Calu3 (cell line): Measurements from ENCODE around the gene AMDHD2. TPM values are rescaled to one million over a fixed set of nuclear protein-coding genes. Genes with fewer than 3 reads are reported as not detected.
"Not testable (repeated sequence)": the region's sequence is repeated elsewhere in the genome, so short reads cannot be mapped to it uniquely, and the experiment has no call there.

ENCODE experiments used
- BruUV-seq: library from RNA; stranded (reverse); fragments of 400-500 nt; replicated peaks from 2 replicates; lab custom pipeline; 2021; lab: Mats Ljungman, UMichigan
- CTCF ChIA-PET: fragments of 300-600 bp; sonication (Branson Sonifier 250); formaldehyde crosslinking; loops from one replicate; lab custom pipeline; 2022; ENCODE audit warnings: antibody characterized with exemption; lab: Charles Lee
- DNase-seq: peaks from one replicate; pipeline ENCODE4 v3.0.0; 2022
- H3K27ac Mint-ChIP-seq: one replicate; pipeline ENCODE4 v1.8.0; 2022; ENCODE audit warnings: mixed read lengths; ENCODE audit not compliant: unreplicated experiment
- H3K27me3 Mint-ChIP-seq: one replicate; pipeline ENCODE4 v1.8.0; 2022; ENCODE audit warnings: mixed read lengths; ENCODE audit not compliant: unreplicated experiment
- H3K36me3 Mint-ChIP-seq: one replicate; pipeline ENCODE4 v1.8.0; 2022; ENCODE audit warnings: mild to moderate bottlenecking, moderate library complexity, mixed read lengths; ENCODE audit not compliant: insufficient read depth, unreplicated experiment
- H3K4me1 Mint-ChIP-seq: one replicate; pipeline ENCODE4 v1.8.0; 2022; ENCODE audit warnings: mild to moderate bottlenecking, low read depth, mixed read lengths; ENCODE audit not compliant: unreplicated experiment
- H3K4me3 Mint-ChIP-seq: one replicate; pipeline ENCODE4 v1.8.0; 2022; ENCODE audit warnings: mild to moderate bottlenecking, low read depth, moderate library complexity, mixed read lengths; ENCODE audit not compliant: unreplicated experiment
- H3K9me3 Mint-ChIP-seq: one replicate; pipeline ENCODE4 v1.8.0; 2022; ENCODE audit warnings: low read depth, mixed read lengths; ENCODE audit not compliant: unreplicated experiment
- intact Hi-C: fragments of 100-400 bp; cut with micrococcal nuclease; formaldehyde crosslinking; loops from one replicate; pipeline ENCODE4 v1.10.0; 2022; ENCODE audit not compliant: unreplicated experiment
- total RNA-seq: library from RNA; stranded (reverse); gene quantifications from 2 replicates; pipeline ENCODE4 v1.2.3, GENCODE V29; 2022
- TF ChIP-seq, protein P1 (sequence below): fragments of 200-600 bp; IDR thresholded peaks from one replicate; pipeline ENCODE4 v1.8.0; 2022; ENCODE audit warnings: antibody characterized with exemption; ENCODE audit not compliant: unreplicated experiment

The AMDHD2 gene
- total RNA-seq, 1 experiment from 2014 or later: 60.2 TPM

DNA sequence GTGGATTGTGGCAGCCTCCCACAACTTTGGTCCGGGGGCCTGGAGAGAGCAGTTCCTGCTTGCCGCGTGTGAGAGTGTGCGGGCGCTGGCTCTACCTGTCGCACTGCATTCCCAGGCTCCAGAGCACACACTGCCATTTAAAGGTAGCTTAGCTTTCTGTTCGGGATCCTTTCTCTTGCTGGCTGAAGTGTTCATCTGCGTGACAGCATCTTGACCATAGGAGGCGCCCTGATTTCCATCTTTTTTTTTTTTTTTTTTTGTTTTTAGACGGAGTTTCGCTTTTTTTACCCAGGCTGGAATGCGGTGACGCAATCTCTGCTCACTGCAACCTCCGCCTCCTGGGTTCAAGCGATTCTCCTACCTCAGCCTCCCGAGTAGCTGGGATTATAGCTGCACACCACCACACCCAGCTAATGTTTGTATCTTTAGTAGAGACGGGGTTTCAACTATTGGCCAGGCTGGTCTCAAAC is 31.3 kb downstream of the AMDHD2 start:
- H3K27ac Mint-ChIP-seq, H3K27me3 Mint-ChIP-seq, intact Hi-C loops, H3K36me3 Mint-ChIP-seq, H3K4me1 Mint-ChIP-seq, H3K9me3 Mint-ChIP-seq, BruUV-seq: not testable (repeated sequence)
- CTCF ChIA-PET: interaction anchor here (0.6 to 0.7 kb wide), 7 partner anchors 33 to 673 kb away, joined by 3 to 7 read pairs (median 5); no protein-coding TSS in a partner anchor
- peak; percentile 42 for DNase-seq
- H3K4me3 Mint-ChIP-seq: peak overlapping the region; percentile 32

DNA sequence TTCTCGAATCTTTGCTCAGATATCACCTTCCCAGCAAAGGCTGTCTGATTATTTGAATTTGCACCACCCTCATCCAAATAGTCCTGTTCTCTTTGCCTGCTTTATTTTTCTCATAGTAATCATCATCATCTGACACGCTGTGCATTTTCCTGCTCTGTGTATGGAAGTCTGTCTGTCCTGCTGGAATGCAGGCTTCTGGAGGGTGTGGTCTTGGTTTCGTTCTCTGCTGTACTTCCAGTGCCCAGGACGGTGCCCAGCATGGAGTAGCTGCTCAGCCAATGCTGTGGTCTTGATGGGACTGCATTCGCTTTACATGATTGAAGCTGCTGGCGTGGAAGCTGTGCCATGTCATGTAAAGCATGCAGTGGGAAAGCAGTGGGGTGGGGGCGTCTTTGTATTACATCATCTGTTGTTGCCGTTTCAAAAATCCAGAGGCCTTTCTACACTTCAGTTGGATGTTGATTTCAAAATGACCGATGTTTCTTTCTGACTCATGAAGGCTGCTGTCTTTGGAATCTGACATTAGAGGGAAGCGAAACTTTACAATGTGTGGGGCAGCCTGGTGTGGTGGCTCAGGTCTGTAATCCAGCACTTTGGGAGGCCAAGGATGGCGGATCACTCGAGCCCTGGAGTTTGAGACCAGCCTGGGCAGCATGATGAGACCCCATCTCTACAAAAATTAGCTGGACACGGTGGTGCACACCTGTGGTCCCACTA is 34.7 kb downstream of the AMDHD2 start:
- H3K4me3 Mint-ChIP-seq, H3K36me3 Mint-ChIP-seq, CTCF ChIA-PET, H3K27ac Mint-ChIP-seq, intact Hi-C loops, H3K9me3 Mint-ChIP-seq, H3K4me1 Mint-ChIP-seq, H3K27me3 Mint-ChIP-seq, DNase-seq: not testable (repeated sequence)
- BruUV-seq: TSS peak; percentile 53

DNA sequence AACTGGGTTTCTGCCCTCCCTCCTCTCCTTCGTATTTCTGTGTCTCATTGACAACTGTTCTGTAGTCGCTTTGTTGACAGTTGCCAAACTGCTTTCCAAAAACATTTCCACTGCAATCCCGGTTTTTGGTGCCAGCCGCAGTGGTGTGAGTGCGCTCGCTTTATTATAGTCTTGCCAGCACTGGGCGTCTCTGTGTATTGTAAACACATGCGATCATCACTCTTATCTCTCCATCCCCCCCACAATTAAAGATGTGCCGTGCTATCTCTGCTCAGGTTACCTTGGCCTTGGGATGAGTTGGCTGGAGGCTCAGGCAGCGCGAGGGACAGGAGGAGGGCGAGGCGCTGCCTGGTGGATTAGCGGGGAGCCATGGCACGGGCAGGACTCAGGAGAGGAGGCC is 37.0 kb downstream of the AMDHD2 start:
- H3K4me3 Mint-ChIP-seq, H3K27ac Mint-ChIP-seq, H3K36me3 Mint-ChIP-seq, CTCF ChIA-PET, intact Hi-C loops, DNase-seq, H3K27me3 Mint-ChIP-seq, H3K9me3 Mint-ChIP-seq, BruUV-seq, H3K4me1 Mint-ChIP-seq: not testable (repeated sequence)

DNA sequence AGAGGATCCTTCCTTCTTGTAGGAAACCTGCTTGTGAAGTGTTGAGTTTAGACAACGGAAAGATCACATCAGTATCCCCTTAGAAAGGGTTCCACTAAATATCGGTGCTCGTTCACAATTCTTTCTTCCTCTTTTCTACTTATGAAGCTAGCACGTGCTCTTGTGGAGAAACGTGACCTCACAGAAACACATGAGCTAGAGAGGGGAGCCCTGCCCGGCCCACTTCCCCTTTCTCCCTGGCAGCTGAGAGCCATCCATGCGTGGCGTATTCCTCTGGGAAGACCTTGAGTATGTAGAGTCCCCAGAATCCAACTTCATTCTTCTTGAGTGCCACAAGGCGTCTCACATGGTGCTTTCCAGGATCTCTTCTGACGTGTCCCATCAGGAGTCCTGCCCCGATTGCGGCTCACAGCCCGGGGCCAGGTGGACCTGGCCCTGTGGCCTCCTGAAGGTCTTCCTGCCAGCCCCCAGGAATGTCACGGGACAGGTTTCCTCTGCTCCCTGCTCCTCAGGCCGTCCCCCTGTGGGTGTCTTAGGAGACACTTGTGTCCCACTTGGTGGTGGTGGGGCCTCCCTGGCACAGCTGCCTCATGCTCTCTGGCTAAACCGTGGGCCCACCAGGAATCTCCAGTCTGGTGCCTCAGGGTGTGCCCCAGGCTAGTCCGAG is 40.1 kb downstream of the AMDHD2 start:
- BruUV-seq, H3K9me3 Mint-ChIP-seq, CTCF ChIA-PET, H3K36me3 Mint-ChIP-seq, intact Hi-C loops, H3K27me3 Mint-ChIP-seq, H3K4me3 Mint-ChIP-seq, DNase-seq, H3K27ac Mint-ChIP-seq, H3K4me1 Mint-ChIP-seq: not testable (repeated sequence)

GRCh38 chr16:2560798-2561133 is 40.6 kb downstream of the AMDHD2 start:
- H3K4me3 Mint-ChIP-seq, H3K36me3 Mint-ChIP-seq, BruUV-seq, H3K9me3 Mint-ChIP-seq, CTCF ChIA-PET, H3K27ac Mint-ChIP-seq, intact Hi-C loops, H3K4me1 Mint-ChIP-seq, H3K27me3 Mint-ChIP-seq: not testable (repeated sequence)
- TF ChIP-seq, protein P1, sequence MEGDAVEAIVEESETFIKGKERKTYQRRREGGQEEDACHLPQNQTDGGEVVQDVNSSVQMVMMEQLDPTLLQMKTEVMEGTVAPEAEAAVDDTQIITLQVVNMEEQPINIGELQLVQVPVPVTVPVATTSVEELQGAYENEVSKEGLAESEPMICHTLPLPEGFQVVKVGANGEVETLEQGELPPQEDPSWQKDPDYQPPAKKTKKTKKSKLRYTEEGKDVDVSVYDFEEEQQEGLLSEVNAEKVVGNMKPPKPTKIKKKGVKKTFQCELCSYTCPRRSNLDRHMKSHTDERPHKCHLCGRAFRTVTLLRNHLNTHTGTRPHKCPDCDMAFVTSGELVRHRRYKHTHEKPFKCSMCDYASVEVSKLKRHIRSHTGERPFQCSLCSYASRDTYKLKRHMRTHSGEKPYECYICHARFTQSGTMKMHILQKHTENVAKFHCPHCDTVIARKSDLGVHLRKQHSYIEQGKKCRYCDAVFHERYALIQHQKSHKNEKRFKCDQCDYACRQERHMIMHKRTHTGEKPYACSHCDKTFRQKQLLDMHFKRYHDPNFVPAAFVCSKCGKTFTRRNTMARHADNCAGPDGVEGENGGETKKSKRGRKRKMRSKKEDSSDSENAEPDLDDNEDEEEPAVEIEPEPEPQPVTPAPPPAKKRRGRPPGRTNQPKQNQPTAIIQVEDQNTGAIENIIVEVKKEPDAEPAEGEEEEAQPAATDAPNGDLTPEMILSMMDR: peak; percentile 63
- peak; percentile 83 for DNase-seq

DNA sequence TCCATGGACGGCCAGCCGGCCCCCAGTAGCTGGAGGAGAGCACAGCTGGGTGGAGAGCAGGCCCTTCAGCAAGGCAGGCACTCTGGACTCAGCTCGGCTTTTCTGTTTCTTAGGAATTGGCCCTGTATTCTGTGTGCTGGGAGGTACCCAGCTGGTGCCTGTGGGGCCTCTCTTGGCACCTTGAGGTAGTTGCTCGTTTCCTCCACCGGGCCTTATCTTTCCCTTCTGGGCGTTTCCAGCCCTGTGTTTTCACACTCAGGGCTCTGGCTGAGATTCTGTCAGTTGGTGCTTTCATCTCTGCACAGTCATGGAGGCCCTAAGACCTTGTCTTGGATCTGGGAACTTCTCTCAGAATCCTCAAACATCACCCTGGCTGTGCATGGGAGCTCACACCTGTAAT is 47.3 kb downstream of the AMDHD2 start:
- H3K36me3 Mint-ChIP-seq, H3K4me1 Mint-ChIP-seq, H3K27me3 Mint-ChIP-seq, intact Hi-C loops, H3K4me3 Mint-ChIP-seq, CTCF ChIA-PET, H3K27ac Mint-ChIP-seq, BruUV-seq, H3K9me3 Mint-ChIP-seq, DNase-seq: not testable (repeated sequence)

GRCh38 chr16:2568573-2568972 is 48.4 kb downstream of the AMDHD2 start:
- H3K27me3 Mint-ChIP-seq, H3K27ac Mint-ChIP-seq, H3K4me3 Mint-ChIP-seq, H3K36me3 Mint-ChIP-seq, BruUV-seq, intact Hi-C loops, H3K4me1 Mint-ChIP-seq, H3K9me3 Mint-ChIP-seq, CTCF ChIA-PET, DNase-seq: not testable (repeated sequence)

- CTCF ChIA-PET, DNase-seq, H3K27me3 Mint-ChIP-seq, intact Hi-C loops, H3K27ac Mint-ChIP-seq, H3K9me3 Mint-ChIP-seq, H3K36me3 Mint-ChIP-seq, H3K4me3 Mint-ChIP-seq, BruUV-seq, H3K4me1 Mint-ChIP-seq: not testable (repeated sequence)
Measured at GRCh38 chr16:2572704-2573103, 52.5 kb downstream of the AMDHD2 start.

- not testable (repeated sequence) for BruUV-seq
Measured at GRCh38 chr16:2575839-2576238, 55.7 kb downstream of the AMDHD2 start.

More at GRCh38 chr16:2575839-2576238, 55.7 kb downstream of the AMDHD2 start:
- H3K27ac Mint-ChIP-seq, CTCF ChIA-PET, H3K9me3 Mint-ChIP-seq, intact Hi-C loops, H3K4me1 Mint-ChIP-seq, H3K4me3 Mint-ChIP-seq, H3K36me3 Mint-ChIP-seq, DNase-seq, H3K27me3 Mint-ChIP-seq: not testable (repeated sequence)
